A549 treated with AZD9567 at 1 μM for 4 hours (cell line): ENCODE measurements around the gene NUP93. TPM values are rescaled to one million over a fixed set of nuclear protein-coding genes. Genes with fewer than 3 reads are reported as not detected.

Experiments
- total RNA-seq: library from RNA; stranded (reverse); fragments of 200-300 nt; extraction: Qiagen RNA extraction; gene quantifications from 5 replicates; pipeline ENCODE4 v1.2.3, GENCODE V29; 2022; ENCODE audit not compliant: insufficient read depth

Gene NUP93
- 95.5 to 109 TPM (median 100 TPM) in 5 replicates for total RNA-seq

GRCh38 chr16:56729735-56730662 is at the start of gene NUP93:
Gene NUP93, plus strand, starts transcription at chr16:56730129. Its CDS starts 18,119 bp downstream, at chr16:56748248.

GRCh38 chr16:56681939-56682702 is 47.8 kb upstream of the NUP93 start, which contains the start of gene MT1X:
Gene MT1X, plus strand, starts transcription at chr16:56682470. Its CDS starts 71 bp downstream, at chr16:56682541.

GRCh38 chr16:56864960-56865359 is 135.0 kb downstream of the NUP93 start, which contains the start of gene SLC12A3:
Gene SLC12A3, plus strand, starts transcription at chr16:56865207. Its CDS starts 29 bp downstream, at chr16:56865236.

Other genes starting within 250 kb of the NUP93 start
- gene BBS2, start 210.1 kb upstream of the NUP93 start, total RNA-seq, result 17.4 to 38.4 TPM (median 22.4 TPM) in 5 replicates
- not detected in 5 replicates for gene MT4, start 165.1 kb upstream of the NUP93 start, total RNA-seq
- gene MT3, start 140.6 kb upstream of the NUP93 start, total RNA-seq, result 0.26 to 0.54 TPM (median 0.35 TPM) in 4 of 5 replicates, not detected in the other
- gene MT2A, start 121.5 kb upstream of the NUP93 start, total RNA-seq, result 1,956 to 3,217 TPM (median 2,438 TPM) in 5 replicates
- not detected in 5 replicates for gene MT1E, start 104.3 kb upstream of the NUP93 start, total RNA-seq
- not detected in 5 replicates for gene MT1M, start 97.5 kb upstream of the NUP93 start, total RNA-seq
- 21.9 to 36.1 TPM (median 25.8 TPM) in 5 replicates for gene MT1A, start 91.5 kb upstream of the NUP93 start, total RNA-seq
- gene MT1B, start 78.2 kb upstream of the NUP93 start, total RNA-seq, result 0.31 to 0.54 TPM in 2 of 5 replicates, not detected in the others
- gene MT1F, start 72.2 kb upstream of the NUP93 start, total RNA-seq, result 14.6 to 24.5 TPM (median 17.7 TPM) in 5 replicates
- gene MT1G, start 62.1 kb upstream of the NUP93 start, total RNA-seq, result 0.29 TPM in 1 of 5 replicates, not detected in the others
- not detected in 5 replicates for gene MT1H, start 60.3 kb upstream of the NUP93 start, total RNA-seq
- gene MT1X, start 47.7 kb upstream of the NUP93 start, total RNA-seq, result 518 to 876 TPM (median 692 TPM) in 5 replicates
- 0.03 TPM in 1 of 5 replicates, not detected in the others for gene SLC12A3, start 135.1 kb downstream of the NUP93 start, total RNA-seq
- gene HERPUD1, start 202.0 kb downstream of the NUP93 start, total RNA-seq, result 94.5 to 123 TPM (median 97.4 TPM) in 5 replicates
- not detected in 5 replicates for gene CETP, start 231.8 kb downstream of the NUP93 start, total RNA-seq